ENCODE measurements around the gene RTL5. TPM values are rescaled to one million over a fixed set of nuclear protein-coding genes. Genes with fewer than 3 reads are reported as not detected.

The RTL5 gene
- polyA plus RNA-seq, 1 of the 3 experiments (the other 2 are of a cell fraction): 1.8 TPM

DNA sequence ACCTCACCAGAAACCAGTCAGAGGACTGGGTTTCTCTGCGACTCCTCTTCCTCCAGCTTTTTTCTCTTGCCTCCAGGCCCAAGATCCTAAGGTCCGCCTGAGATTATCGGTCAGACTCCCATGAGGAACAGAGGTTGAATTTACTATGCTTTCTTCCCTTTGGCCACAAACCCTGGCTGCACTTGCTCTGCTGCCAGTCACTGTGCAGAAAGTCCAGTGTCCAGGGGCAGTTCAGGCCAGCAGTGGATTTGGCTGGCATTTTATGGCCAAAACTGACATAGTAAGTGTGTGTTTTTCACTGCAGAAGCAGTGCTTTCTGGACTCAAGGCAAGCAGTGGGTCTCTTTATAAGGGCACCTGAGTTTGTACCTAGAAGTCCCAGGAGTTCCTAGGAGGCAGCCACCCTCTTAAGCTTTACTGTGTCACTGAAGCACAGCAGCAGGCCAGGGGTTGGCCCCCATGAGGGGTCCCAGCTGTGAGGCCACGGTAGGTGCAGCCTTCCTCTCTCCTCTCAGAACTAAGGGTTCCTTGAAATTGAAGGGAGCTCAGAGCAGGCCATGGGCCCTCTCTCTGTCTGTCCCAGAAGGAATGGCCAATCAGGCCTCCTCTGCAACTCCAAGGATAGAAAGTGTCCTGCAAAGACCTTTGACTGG, 3.4 kb downstream of the RTL5 start:
- H2AFZ ChIP-seq (ENCODE audit: low read depth): no peak overlapping the region
- WGBS (ENCODE audit: low lambda C conversion rate): 67% methylated on average over 4 of the region's 4 CpGs
- H3K27ac ChIP-seq (ENCODE audit: low read depth in 2 of 2, low read length in 1 of 2): peak overlapping the region in 1 of 2 experiments; percentile 86; a peak in 2 of 4 replicates
- ChIA-PET POLR2A (interaction anchor here (0.8 to 2.3 kb wide), 4 partner anchors 34 to 81 kb away, joined by 3 to 8 read pairs (median 5); partner anchors contain the start of gene PIN4), CTCF (interaction anchor here (1.1 to 15.8 kb wide), 16 partner anchors 10 to 142 kb away, joined by 3 to 257 read pairs (median 10); partner anchors contain the start of gene ERCC6L)
- H3K27me3 ChIP-seq (ENCODE audit: insufficient read depth): peaks cover 15% of the 10 kb centered on the region
- no peaks in the 10 kb centered on the region for H3K9me2 ChIP-seq
- H3K36me3 ChIP-seq (replicated peaks in 1 of 2; ENCODE audit: control insufficient read depth in 1 of 2, insufficient read depth in 2 of 2, low read length in 1 of 2): no peaks in the 10 kb centered on the region
- no peak overlapping the region for H3K9ac ChIP-seq
- no peaks in the 10 kb centered on the region for H4K20me1 ChIP-seq (ENCODE audit: insufficient read depth)
- H3K9me3 ChIP-seq: no peaks in the 10 kb centered on the region
- no peaks in the 10 kb centered on the region for H3F3A ChIP-seq (replicated peaks; ENCODE audit: insufficient read depth)
- H3K4me3 ChIP-seq (ENCODE audit: low read depth in 2 of 2, low read length in 1 of 2): no peak overlapping the region; a peak in 1 of 4 replicates
- H3K79me2 ChIP-seq (ENCODE audit: insufficient read depth): no peaks in the 10 kb centered on the region
- H3K4me2 ChIP-seq: no peak overlapping the region
- TF ChIP-seq IRF3 (IDR thresholded peaks at IDR 0.05; ENCODE audit: low read depth, low read length) (no peak), YY1 (IDR thresholded peaks at IDR 0.05; ENCODE audit: low read depth) (no peak), ZBTB33 (IDR thresholded peaks at IDR 0.05; ENCODE audit: borderline replicate concordance, low read depth) (no peak), FOSL2 (IDR thresholded peaks at IDR 0.05; ENCODE audit: borderline replicate concordance, low read depth) (no peak), JUND (IDR thresholded peaks at IDR 0.05) (no peak), RCOR1 (IDR thresholded peaks at IDR 0.05; ENCODE audit: low read length) (no peak), SIN3A (IDR thresholded peaks at IDR 0.05; ENCODE audit: borderline replicate concordance, low read depth, low read length) (no peak), ELF1 (IDR thresholded peaks at IDR 0.05) (no peak)
- DNase-seq: no peak
- peaks cover 10 to 78% of the 10 kb centered on the region in 2 experiments; a peak in 3 of 4 replicates for H3K4me1 ChIP-seq (ENCODE audit: control insufficient read depth in 1 of 2, insufficient read depth in 2 of 2, low read depth in 1 of 2, low read length in 1 of 2)

DNA sequence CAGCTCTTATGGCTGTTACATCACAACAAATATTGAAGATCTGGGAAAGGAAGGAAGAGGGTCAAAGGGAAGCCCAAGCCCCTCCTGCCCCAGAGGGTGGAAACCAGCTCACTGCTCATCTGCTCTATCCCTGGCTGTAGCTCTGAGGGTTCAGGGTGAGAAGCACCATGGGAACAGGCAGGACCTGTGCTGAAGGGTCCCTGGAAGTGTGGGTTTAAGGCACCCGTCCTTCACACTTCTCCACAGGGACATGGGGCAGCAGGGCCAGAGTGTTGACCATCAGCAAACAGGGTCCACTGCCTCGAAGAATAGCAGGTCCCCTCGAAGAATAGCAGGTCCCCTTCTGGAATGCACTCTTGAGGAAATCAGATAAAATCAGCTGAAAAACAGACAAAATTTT, 4.4 kb downstream of the RTL5 start:
- Histone ChIP-seq H2AFZ (ENCODE audit: low read depth) (no peak overlapping the region), H3K4me2 (no peak overlapping the region), H3K9me2 (no peaks in the 10 kb centered on the region), H3K79me2 (ENCODE audit: insufficient read depth) (no peaks in the 10 kb centered on the region), H3K9ac (no peak overlapping the region), H3K27me3 (ENCODE audit: insufficient read depth) (peaks cover 5% of the 10 kb centered on the region), H4K20me1 (ENCODE audit: insufficient read depth) (no peaks in the 10 kb centered on the region), H3K4me1 (ENCODE audit: control insufficient read depth in 1 of 2, insufficient read depth in 2 of 2, low read depth in 1 of 2, low read length in 1 of 2) (peaks cover 14 to 80% of the 10 kb centered on the region in 2 experiments; a peak in 3 of 4 replicates), H3K36me3 (replicated peaks in 1 of 2; ENCODE audit: control insufficient read depth in 1 of 2, insufficient read depth in 2 of 2, low read length in 1 of 2) (no peaks in the 10 kb centered on the region), H3K9me3 (no peaks in the 10 kb centered on the region), H3F3A (replicated peaks; ENCODE audit: insufficient read depth) (no peaks in the 10 kb centered on the region), H3K4me3 (ENCODE audit: low read depth in 2 of 2, low read length in 1 of 2) (no peak overlapping the region), H3K27ac (ENCODE audit: low read depth in 2 of 2, low read length in 1 of 2) (peak overlapping the region in 1 of 2 experiments; percentile 86; a peak in 2 of 4 replicates)
- POLR2A ChIA-PET: interaction anchor here (0.6 to 2.1 kb wide), 8 partner anchors 13 to 109 kb away, joined by 3 to 11 read pairs (median 4); no protein-coding TSS in a partner anchor
- CTCF ChIA-PET: interaction anchor here (0.7 to 15.8 kb wide), 32 partner anchors 12 to 141 kb away, joined by 3 to 257 read pairs (median 5); partner anchors contain the start of gene ERCC6L
- DNase-seq: no peak
- 18% methylated on average over 2 of the region's 3 CpGs for WGBS (ENCODE audit: low lambda C conversion rate)
- no peak for TF ChIP-seq JUND (IDR thresholded peaks at IDR 0.05)
- no peak for TF ChIP-seq RFX5 (IDR thresholded peaks at IDR 0.05; ENCODE audit: low read length)
- TF ChIP-seq USF2 (IDR thresholded peaks at IDR 0.05; ENCODE audit: borderline replicate concordance, low read depth, low read length): no peak
- no peak for TF ChIP-seq SIN3A (IDR thresholded peaks at IDR 0.05; ENCODE audit: borderline replicate concordance, low read depth, low read length)
- TF ChIP-seq EP300 (IDR thresholded peaks at IDR 0.05; ENCODE audit: borderline replicate concordance in 1 of 2, low read depth in 1 of 2, low read length in 1 of 2): no peak
- TF ChIP-seq ELF1 (IDR thresholded peaks at IDR 0.05): no peak
- TF ChIP-seq ZBTB33 (IDR thresholded peaks at IDR 0.05; ENCODE audit: borderline replicate concordance, low read depth): no peak
- TF ChIP-seq FOSL2 (IDR thresholded peaks at IDR 0.05; ENCODE audit: borderline replicate concordance, low read depth): no peak
- no peak for TF ChIP-seq MXI1 (IDR thresholded peaks at IDR 0.05; ENCODE audit: low read depth, low read length)
- TF ChIP-seq NRF1 (IDR thresholded peaks at IDR 0.05; ENCODE audit: low read depth, low read length): no peak
- no peak for TF ChIP-seq YY1 (IDR thresholded peaks at IDR 0.05; ENCODE audit: low read depth)
- no peak for TF ChIP-seq IRF3 (IDR thresholded peaks at IDR 0.05; ENCODE audit: low read depth, low read length)
- no peak for TF ChIP-seq MAX (IDR thresholded peaks at IDR 0.05; ENCODE audit: low read depth)
- TF ChIP-seq TCF12 (IDR thresholded peaks at IDR 0.05): no peak
- TF ChIP-seq SMC3 (IDR thresholded peaks at IDR 0.05; ENCODE audit: low read depth, low read length): no peak
